ENCODE measurements around the gene BPI.
"Not testable (repeated sequence)": the region's sequence is repeated elsewhere in the genome, so short reads cannot be mapped to it uniquely, and the experiment has no call there.

The BPI gene

GRCh38 chr20:38373898-38374297 lies 69.9 kb downstream of the BPI start:
- DNase-seq: no peak

GRCh38 chr20:38377039-38377685 lies 73.2 kb downstream of the BPI start:
- no peak for DNase-seq

- DNase-seq: not testable (repeated sequence)
Measured at GRCh38 chr20:38377838-38378237, 73.9 kb downstream of the BPI start.

- no peak for DNase-seq
Measured at GRCh38 chr20:38383147-38383546, 79.2 kb downstream of the BPI start.

- DNase-seq: no peak
Measured at GRCh38 chr20:38386004-38386403, 82.0 kb downstream of the BPI start.

- no peak for DNase-seq
Measured at GRCh38 chr20:38386851-38387250, 82.9 kb downstream of the BPI start.
